Measurements from ENCODE around the gene SH3D21. TPM values are rescaled to one million over a fixed set of nuclear protein-coding genes. Genes with fewer than 3 reads are reported as not detected.

The SH3D21 gene
- polyA plus RNA-seq, 1 donor from 2014 or later, result 2.6 TPM

DNA sequence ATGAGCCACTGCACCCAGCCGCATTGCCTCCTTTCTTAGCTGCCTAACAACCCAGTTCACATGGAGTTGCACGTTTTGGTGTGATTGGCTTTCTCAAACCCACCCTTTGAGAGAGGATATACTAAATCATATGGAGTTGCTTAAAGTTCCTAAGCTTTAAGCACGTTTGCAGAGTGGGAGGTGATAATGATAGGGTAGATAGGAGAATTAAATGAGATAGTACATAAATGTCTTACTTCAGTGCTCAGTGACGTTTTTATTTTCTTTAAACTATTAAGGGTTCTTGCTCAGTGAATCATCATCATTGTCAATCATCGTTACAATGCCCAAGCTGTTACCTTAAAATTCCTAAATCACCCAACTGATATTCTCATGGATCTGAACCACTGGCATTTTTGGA, 2.9 kb upstream of the SH3D21 start:
- TF ChIP-seq SMC3 (conservative IDR thresholded peaks at IDR 0.05; ENCODE audit: poor library complexity) (no peak), EZH2 (IDR thresholded peaks at IDR 0.05; ENCODE audit: borderline replicate concordance, insufficient read depth, low read length, poor library complexity, severe bottlenecking) (no peak), TAF1 (IDR thresholded peaks at IDR 0.05; ENCODE audit: low read depth) (no peak)
- Histone ChIP-seq H3K9me3 (ENCODE audit: low read length) (no peaks in the 10 kb centered on the region), H4K20me1 (ENCODE audit: insufficient read depth) (no peaks in the 10 kb centered on the region), H3K4me3 (ENCODE audit: low read length) (no peak overlapping the region), H3K79me2 (replicated peaks; ENCODE audit: insufficient read depth, low read length) (no peaks in the 10 kb centered on the region), H3K27ac (ENCODE audit: low read length) (no peak overlapping the region), H2AFZ (ENCODE audit: low read depth, low read length) (no peak overlapping the region), H3K9ac (ENCODE audit: low read length) (no peak overlapping the region), H3K4me2 (ENCODE audit: low read length) (no peak overlapping the region), H3K27me3 (ENCODE audit: insufficient read depth, low read depth, low read length) (no peaks in the 10 kb centered on the region), H3F3A (ENCODE audit: insufficient read depth, low read length, poor library complexity, severe bottlenecking) (no peaks in the 10 kb centered on the region), H3K9me2 (ENCODE audit: insufficient read depth, low read length) (no peaks in the 10 kb centered on the region), H3K36me3 (ENCODE audit: insufficient read depth, low read length) (no peaks in the 10 kb centered on the region)

DNA sequence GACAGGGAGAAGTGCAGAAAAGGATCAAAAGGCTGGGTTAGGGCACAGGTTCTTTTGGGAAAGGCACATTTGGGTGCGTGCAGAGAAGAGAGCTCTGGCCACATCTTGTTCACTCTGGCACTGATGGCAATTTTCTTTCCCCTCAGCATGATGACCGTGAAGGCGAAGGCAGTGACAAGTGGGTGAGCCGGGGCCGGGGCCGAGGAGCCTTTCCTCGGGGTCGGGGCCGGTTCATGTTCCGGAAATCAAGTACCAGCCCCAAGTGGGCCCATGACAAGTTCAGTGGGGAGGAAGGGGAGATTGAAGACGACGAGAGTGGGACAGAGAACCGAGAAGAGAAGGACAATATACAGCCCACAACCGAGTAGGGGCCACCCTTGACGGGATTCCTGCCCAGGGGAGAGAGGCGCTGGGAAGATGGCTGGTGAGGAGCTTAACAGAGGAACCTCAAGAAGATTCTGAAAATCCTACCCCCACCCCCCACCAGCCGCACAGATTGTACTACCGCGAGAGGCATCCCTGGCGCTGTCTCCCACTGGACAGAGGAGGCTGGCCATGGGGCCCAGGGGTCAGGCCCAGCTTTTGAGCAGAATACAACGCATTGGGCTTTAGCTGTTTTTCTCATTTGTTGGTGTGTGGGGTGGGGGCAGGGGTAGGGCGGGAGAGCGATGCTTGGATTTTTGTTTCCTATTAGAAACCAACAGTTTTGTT, 2.4 kb upstream of the SH3D21 start:
- Histone ChIP-seq H3K9ac (ENCODE audit: low read length) (no peak overlapping the region), H3K9me3 (ENCODE audit: low read length) (no peaks in the 10 kb centered on the region), H3K36me3 (ENCODE audit: insufficient read depth, low read length) (no peaks in the 10 kb centered on the region)

More for the DNA sequence above, 2.4 kb upstream of the SH3D21 start:
- Histone ChIP-seq H2AFZ (ENCODE audit: low read depth, low read length) (no peak overlapping the region), H3K79me2 (replicated peaks; ENCODE audit: insufficient read depth, low read length) (no peaks in the 10 kb centered on the region), H3K27ac (ENCODE audit: low read length) (no peak overlapping the region), H4K20me1 (ENCODE audit: insufficient read depth) (no peaks in the 10 kb centered on the region), H3K4me3 (ENCODE audit: low read length) (no peak overlapping the region), H3K27me3 (ENCODE audit: insufficient read depth, low read depth, low read length) (no peaks in the 10 kb centered on the region), H3F3A (ENCODE audit: insufficient read depth, low read length, poor library complexity, severe bottlenecking) (no peaks in the 10 kb centered on the region), H3K4me2 (ENCODE audit: low read length) (no peak overlapping the region), H3K9me2 (ENCODE audit: insufficient read depth, low read length) (no peaks in the 10 kb centered on the region)
- TF ChIP-seq, protein P1, sequence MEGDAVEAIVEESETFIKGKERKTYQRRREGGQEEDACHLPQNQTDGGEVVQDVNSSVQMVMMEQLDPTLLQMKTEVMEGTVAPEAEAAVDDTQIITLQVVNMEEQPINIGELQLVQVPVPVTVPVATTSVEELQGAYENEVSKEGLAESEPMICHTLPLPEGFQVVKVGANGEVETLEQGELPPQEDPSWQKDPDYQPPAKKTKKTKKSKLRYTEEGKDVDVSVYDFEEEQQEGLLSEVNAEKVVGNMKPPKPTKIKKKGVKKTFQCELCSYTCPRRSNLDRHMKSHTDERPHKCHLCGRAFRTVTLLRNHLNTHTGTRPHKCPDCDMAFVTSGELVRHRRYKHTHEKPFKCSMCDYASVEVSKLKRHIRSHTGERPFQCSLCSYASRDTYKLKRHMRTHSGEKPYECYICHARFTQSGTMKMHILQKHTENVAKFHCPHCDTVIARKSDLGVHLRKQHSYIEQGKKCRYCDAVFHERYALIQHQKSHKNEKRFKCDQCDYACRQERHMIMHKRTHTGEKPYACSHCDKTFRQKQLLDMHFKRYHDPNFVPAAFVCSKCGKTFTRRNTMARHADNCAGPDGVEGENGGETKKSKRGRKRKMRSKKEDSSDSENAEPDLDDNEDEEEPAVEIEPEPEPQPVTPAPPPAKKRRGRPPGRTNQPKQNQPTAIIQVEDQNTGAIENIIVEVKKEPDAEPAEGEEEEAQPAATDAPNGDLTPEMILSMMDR (IDR thresholded peaks at IDR 0.05; ENCODE audit: poor library complexity, severe bottlenecking), result no peak
- TF ChIP-seq, protein P2, sequence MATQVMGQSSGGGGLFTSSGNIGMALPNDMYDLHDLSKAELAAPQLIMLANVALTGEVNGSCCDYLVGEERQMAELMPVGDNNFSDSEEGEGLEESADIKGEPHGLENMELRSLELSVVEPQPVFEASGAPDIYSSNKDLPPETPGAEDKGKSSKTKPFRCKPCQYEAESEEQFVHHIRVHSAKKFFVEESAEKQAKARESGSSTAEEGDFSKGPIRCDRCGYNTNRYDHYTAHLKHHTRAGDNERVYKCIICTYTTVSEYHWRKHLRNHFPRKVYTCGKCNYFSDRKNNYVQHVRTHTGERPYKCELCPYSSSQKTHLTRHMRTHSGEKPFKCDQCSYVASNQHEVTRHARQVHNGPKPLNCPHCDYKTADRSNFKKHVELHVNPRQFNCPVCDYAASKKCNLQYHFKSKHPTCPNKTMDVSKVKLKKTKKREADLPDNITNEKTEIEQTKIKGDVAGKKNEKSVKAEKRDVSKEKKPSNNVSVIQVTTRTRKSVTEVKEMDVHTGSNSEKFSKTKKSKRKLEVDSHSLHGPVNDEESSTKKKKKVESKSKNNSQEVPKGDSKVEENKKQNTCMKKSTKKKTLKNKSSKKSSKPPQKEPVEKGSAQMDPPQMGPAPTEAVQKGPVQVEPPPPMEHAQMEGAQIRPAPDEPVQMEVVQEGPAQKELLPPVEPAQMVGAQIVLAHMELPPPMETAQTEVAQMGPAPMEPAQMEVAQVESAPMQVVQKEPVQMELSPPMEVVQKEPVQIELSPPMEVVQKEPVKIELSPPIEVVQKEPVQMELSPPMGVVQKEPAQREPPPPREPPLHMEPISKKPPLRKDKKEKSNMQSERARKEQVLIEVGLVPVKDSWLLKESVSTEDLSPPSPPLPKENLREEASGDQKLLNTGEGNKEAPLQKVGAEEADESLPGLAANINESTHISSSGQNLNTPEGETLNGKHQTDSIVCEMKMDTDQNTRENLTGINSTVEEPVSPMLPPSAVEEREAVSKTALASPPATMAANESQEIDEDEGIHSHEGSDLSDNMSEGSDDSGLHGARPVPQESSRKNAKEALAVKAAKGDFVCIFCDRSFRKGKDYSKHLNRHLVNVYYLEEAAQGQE (IDR thresholded peaks at IDR 0.05; ENCODE audit: borderline replicate concordance), result no peak
- TF ChIP-seq RAD21 (conservative IDR thresholded peaks at IDR 0.05), result no peak

Measured in neural cell (in vitro differentiated cells).